Body of pancreas (tissue), 4 donors: Measurements from ENCODE around the gene FBXO10.

Experiments used
- CTCF ChIP-seq, 7 experiments: fragments of 450-650 bp in 4 of 7; fragments of 200-600 bp in 3 of 7; sonication (generic) in 3 of 7; IDR thresholded peaks; one replicate each; pipeline ENCODE4 v1.5.1; 2016 to 2019; ENCODE audit warnings: antibody characterized with exemption in 7 of 7
- POLR2A ChIP-seq, 3 donors: fragments of 450-650 bp; IDR thresholded peaks; one replicate each; pipeline ENCODE4 v1.6.1; 2016; ENCODE audit warnings: antibody characterized with exemption in 3 of 3, mild to moderate bottlenecking in 2 of 3

GRCh38 chr9:37476930-37477329, 99.2 kb downstream of the FBXO10 start:
- TF ChIP-seq POLR2A (IDR thresholded peaks at IDR 0.05): no peak
- TF ChIP-seq CTCF (IDR thresholded peaks at IDR 0.05): no peak
